Ammon's horn (tissue), 1 donor: Measurements from ENCODE around the gene SDHA.
A peak's percentile ranks its signal among the peaks of the same experiment; 100 is the strongest.

Experiments used
- DNase-seq: peaks from one replicate; pipeline ENCODE4 v3.0.0-alpha.2; 2016; ENCODE audit warnings: low spot score

The SDHA gene

DNA sequence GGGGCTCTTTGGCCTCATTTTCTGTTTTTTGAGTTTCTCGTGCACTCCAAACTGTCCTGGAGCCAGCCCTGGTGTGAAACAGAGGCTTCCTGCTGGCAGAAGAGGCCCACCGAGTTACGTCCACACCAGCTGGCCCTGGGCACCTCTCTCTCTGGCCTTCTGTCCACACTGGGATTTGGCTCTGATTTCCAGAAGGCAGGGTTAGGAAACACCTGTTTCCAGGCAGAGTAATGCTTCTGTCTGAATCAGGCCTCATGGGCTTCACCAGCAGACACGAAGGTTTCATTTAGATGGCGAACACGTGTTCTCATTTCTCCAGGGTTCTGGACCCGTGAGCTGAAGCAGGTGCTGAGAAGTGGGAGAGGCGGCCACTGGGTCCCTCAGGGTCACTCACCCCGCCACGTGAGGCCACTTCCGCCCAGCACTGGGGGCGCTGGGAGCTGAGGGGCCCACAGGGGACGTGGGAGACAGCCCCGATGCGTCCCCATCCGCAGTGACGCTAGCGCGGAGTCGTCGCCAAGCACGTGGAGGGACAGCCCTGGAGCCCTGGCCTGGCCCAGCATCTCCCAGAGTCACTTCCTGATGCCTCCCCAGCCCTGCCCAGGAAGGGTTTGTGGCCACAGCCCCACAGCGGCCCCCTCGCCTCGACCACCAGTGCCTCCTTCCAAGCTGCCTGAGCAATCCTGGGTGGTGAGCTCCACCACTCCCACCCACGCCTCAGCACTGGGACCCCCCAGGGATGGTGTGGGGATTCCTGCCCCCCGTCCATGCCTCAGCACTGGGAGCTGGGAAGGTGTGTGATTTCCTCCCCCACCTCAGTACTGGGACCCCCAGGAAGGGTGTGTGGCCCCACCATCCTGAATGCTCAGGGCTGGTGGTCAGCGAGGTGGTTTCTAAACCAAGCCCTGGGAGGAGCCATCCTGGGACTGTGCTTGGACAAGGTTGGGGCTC is 31.8 kb upstream of the SDHA start:
- DNase-seq: no peak

DNA sequence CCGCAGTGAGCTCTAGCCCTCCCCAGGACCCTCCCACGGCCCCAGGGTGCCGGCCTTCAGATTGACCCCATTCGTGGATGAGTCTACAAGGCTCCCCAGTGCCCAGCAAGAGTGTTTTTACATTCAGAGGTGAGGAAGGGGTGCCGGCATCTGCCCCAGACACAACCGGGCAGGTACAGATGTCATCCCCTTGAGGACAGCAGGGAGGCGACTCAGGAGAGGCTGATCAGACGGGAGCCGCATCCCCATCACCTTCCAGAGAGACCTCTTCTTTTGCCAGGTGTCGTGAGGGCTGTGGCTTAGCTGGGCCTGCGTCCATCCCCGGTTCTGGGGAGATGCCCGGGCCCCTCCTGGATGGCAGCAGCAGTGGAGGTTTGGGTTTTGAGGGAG is 31.1 kb upstream of the SDHA start:
- no peak for DNase-seq

DNA sequence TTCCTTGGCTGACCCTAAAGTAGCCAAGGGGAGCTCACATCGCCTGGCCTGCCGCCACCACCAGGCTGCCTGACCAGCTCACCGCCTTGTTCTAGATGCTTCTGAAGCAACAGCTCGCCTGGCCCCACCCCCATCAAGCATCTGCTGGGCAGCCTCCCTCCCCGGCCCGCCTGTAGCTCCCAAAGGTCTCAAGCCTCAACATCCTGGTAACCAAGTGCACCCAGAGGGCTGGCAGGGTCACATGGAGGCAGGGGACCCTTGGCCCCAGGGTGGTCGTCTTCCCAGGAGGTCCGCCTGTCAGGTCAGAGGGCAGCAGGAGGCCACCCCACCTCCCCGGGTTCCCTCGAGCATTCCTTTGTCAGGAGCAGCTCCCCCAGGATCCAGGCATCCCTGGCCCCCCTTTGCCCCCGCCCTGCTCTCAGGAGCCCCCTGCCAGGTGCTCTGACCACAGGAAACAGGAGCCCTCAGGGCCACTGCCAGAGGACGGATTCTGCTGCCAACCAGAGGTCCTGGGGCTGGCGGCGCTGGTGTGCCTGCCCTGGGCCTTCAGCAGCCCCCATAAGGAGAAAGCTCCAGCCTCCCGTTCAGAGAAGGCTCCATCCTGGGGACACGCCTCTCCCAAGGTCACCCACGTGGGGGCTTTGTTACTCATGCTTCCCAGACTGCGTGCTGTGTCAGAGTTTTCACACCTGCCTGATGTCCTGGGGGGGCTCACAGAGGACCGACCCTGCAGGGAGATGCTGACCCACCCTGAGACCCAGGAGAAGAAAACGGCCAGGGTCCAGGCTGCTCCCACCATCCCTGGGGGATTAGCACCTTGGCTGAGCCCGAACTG is 30.3 kb upstream of the SDHA start:
- DNase-seq: no peak

- peak; percentile 88 for DNase-seq
Measured at GRCh38 chr5:188488-189481, 29.3 kb upstream of the SDHA start.

DNA sequence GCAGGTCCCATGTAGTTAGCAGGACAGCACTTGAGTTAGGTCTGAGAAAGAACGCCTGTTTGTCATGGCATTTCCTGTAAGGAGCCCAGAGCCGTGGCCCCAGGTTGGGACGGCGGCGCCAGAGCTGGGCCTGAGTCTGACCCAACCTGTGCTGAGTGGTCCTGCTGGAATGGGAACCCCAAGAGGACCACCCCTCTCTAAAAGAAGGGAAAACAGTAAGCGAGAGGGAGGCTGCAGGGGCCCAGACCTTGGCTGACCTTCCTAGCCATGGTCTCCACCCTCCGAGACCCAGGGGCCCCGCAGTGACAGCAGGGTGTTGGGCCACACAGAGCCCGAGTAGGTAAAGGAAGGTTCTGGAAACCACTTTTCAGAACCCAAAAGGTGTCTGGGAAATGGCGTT is 28.6 kb upstream of the SDHA start:
- DNase-seq: no peak

GRCh38 chr5:189976-190365 is 28.1 kb upstream of the SDHA start:
- no peak for DNase-seq

DNA sequence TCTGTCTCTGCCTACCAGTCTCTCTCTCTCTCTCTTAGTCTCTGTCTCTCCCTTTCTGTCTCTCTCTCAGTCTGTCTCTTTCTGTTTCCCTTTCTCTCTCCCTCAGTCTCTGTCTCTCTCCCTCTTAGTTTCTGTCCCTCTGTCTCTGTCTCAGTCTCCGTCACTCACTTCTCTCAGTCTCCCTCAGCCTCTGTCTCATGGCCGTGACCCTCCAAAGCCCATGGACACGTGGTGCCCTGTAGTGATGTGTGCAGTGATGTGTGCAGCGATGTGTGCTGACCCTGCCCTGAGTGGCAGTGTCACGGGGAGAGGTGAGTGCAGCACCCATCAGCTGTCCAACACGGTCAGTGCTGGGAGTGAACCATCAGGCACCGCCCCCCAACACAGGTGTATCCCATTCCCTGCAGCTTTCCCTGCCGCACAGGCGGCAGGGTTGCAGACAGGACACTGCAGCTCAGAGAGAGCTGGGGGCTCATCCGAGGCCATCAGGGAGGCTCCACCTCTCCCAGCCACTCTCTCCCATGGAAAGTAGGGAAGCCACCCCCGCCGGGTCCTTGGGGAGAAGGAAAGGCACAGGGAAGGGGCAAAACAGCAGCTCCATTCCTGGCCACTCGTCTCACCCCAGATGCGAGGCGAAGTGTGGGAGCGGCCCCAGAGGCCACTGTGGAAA is 27.6 kb upstream of the SDHA start:
- no peak for DNase-seq

- peak; percentile 67 for DNase-seq
Measured at GRCh38 chr5:191036-191948, 26.8 kb upstream of the SDHA start, which contains the start of gene LRRC14B. TSS of gene LRRC14B (plus strand) at chr5:191495. CDS start at chr5:191539, 44 bp downstream.

DNA sequence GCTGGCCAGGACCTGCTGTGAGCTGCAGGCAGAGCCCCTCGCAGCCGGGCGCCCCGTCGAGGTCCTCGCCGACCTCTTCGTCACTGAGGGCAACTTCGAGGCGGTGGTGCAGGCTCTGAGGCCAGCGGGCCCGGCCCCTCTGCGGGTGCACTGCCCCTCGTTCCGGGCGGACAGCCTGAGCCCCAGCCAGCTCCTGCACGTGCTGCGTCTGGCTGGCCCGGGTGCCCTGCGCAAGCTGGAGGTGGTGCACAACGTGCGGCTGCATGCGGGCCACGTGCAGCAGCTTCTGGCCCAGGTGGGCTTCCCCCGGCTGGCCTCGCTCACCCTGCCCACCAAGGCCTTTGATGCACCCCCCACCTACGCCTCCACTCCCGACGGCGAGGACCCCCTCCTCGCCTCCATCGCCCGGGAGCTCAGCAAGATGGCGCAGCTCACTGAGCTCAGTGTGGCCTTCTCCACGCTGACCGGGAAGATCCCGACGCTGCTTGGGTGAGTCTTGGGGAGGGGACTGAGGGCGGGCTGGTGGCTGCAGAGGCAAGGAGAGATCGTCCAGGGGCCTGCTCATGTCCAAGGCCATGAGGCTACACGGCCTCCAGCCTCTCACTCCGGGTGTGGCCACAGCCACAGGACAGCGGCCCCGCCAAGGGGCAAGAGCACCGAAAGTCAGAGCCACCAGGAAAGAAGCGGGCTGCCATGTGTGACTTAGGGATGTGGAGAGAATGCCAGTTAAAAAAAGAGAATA is 26.0 kb upstream of the SDHA start:
- no peak for DNase-seq

GRCh38 chr5:192691-192969 is 25.5 kb upstream of the SDHA start:
- no peak for DNase-seq

DNA sequence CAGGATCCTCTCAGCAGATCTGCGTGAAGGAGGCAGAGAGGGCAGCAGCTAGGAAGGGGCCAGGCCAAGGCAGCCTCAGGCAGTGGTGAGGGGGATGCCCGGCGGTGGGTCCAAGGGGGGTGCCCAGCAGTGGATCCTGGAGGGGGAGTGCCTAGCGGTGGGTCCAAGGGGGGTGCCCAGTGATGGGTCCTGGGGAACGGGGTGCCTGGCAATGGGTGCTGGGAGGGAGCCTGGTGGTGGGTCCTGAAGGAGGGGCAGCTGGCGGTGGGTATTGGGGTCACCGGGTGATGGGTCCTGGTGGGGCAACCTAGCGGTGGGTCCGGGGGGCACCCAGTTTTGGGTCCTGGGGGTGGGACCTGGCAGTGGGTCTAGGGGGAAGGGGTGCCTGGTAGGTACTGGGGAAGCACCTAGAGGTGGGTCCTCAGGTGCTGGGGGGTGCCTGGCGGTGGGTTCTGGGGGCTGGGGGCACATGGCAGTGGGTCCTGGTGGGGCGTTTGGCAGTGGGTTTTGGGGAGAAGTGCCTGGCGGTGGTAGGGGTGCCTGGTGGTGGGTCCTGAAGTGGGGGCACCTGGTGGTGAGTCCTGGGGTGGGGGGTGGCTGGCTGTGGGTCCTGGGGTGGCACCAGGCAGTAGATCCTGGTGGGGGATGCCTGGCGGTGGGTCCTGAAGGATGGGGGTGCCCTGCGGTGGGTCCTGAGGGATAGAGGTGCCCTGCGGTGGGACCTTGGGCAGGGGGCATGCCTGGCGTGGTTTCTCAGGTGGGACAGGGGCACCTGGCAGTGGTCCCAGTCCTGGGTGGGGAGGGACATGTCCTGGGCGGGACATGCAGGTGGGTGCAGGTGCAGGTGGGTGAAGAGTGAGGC is 24.9 kb upstream of the SDHA start:
- no peak for DNase-seq

DNA sequence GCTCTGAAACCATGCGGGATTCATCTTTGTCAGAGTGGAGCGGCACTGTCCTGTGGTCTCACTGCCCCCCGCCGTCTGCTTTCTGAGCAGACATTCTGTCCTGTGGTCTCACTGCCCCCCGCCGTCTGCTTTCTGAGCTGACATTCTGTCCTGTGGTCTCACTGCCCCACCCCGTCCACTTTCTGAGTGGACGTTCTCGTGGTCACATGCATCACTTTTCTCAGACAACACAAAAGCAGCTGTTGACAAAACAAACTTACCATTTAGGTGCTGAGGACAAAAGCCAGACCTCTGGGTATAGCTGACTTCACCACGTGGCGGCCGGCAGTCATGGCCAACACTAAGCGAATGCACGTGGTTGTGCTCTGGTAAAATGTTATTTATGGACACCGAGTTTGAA is 24.0 kb upstream of the SDHA start:
- no peak for DNase-seq

- no peak for DNase-seq
Measured at GRCh38 chr5:194603-195209, 23.4 kb upstream of the SDHA start.

GRCh38 chr5:195401-196160 is 22.5 kb upstream of the SDHA start:
- DNase-seq: no peak

- DNase-seq: no peak
Measured at GRCh38 chr5:196350-196749, 21.8 kb upstream of the SDHA start.

DNA sequence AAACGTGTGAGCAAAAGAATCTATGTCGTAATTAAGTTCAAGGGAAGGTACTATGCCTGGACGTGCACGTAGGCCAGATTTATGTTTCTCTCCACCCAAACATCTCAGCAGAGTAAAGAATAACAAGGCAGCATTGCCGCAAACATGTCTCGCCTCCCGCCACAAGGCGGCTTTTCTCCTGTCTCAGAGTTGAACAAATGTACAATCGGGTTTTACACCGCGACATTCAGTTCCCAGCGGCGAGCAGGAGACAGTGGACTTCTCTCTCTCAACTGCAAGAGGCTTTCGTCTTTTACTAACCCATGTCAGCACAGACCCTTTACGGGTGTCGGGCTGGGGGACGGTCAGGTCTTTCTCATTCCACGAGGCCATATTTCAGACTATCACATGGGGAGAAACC is 21.1 kb upstream of the SDHA start:
- peak; percentile 28 for DNase-seq

GRCh38 chr5:197892-198489 is 20.1 kb upstream of the SDHA start:
- no peak for DNase-seq
